Trophoblast cell (in vitro differentiated cells and primary cell): Measurements from ENCODE around the gene SYT3.
"Not testable (repeated sequence)": the region's sequence is repeated elsewhere in the genome, so short reads cannot be mapped to it uniquely, and the experiment has no call there.

Experiments used
- DNase-seq, 2 donors: peaks; one replicate each; pipeline ENCODE4 v3.0.0-alpha.2; 2016
- H2AFZ ChIP-seq: 2 replicates; pipeline ENCODE4 v1.6.1; 2013; ENCODE audit warnings: low read length, moderate library complexity, mild to moderate bottlenecking; ENCODE audit not compliant: insufficient read depth, poor library complexity
- H2AK5ac ChIP-seq: 2 replicates; pipeline ENCODE4 v1.6.1; 2013; ENCODE audit warnings: mild to moderate bottlenecking, low read length
- H2BK120ac ChIP-seq: 2 replicates; pipeline ENCODE4 v1.6.1; 2013; ENCODE audit warnings: low read length, mild to moderate bottlenecking, moderate library complexity; ENCODE audit not compliant: insufficient read depth, poor library complexity
- H2BK12ac ChIP-seq: 2 replicates; pipeline ENCODE4 v1.6.1; 2013; ENCODE audit warnings: mild to moderate bottlenecking, low read length, moderate library complexity
- H2BK5ac ChIP-seq: 2 replicates; pipeline ENCODE4 v1.6.1; 2013; ENCODE audit warnings: low read length, low read depth, moderate library complexity, mild to moderate bottlenecking; ENCODE audit not compliant: poor library complexity
- H3K14ac ChIP-seq: 2 replicates; pipeline ENCODE4 v1.6.1; 2013; ENCODE audit warnings: mild to moderate bottlenecking, low read length
- H3K18ac ChIP-seq: 2 replicates; pipeline ENCODE4 v1.6.1; 2013; ENCODE audit warnings: mild to moderate bottlenecking, low read length
- H3K23ac ChIP-seq: 2 replicates; pipeline ENCODE4 v1.6.1; 2013; ENCODE audit warnings: low read length
- H3K27ac ChIP-seq: 2 replicates; pipeline ENCODE4 v1.5.1; 2013; ENCODE audit warnings: low read depth, mild to moderate bottlenecking, inconsistent platforms, low read length, moderate library complexity
- H3K27me3 ChIP-seq: 2 replicates; pipeline ENCODE4 v1.6.1; 2013; ENCODE audit warnings: inconsistent platforms, mild to moderate bottlenecking, low read length, moderate library complexity; ENCODE audit not compliant: insufficient read depth
- H3K36me3 ChIP-seq, 2 experiments: 1 replicate in 1 of 2; 2 replicates in 1 of 2; pipeline ENCODE4 v1.6.1; 2013; ENCODE audit warnings: low read length in 2 of 2, mild to moderate bottlenecking in 2 of 2, moderate library complexity in 1 of 2; ENCODE audit not compliant: insufficient read depth in 2 of 2, control insufficient read depth in 1 of 2
- H3K4ac ChIP-seq: 2 replicates; pipeline ENCODE4 v1.6.1; 2013; ENCODE audit warnings: low read depth, mild to moderate bottlenecking, low read length, moderate library complexity
- H3K4me1 ChIP-seq, 2 experiments: 1 replicate in 1 of 2; 2 replicates in 1 of 2; pipeline ENCODE4 v1.6.1; 2013; ENCODE audit warnings: low read length in 2 of 2, mild to moderate bottlenecking in 2 of 2, moderate library complexity in 1 of 2; ENCODE audit not compliant: insufficient read depth in 2 of 2, control insufficient read depth in 1 of 2
- H3K4me2 ChIP-seq: 2 replicates; pipeline ENCODE4 v1.6.1; 2013; ENCODE audit warnings: inconsistent platforms, mild to moderate bottlenecking, low read length, moderate library complexity
- H3K4me3 ChIP-seq: 2 replicates; pipeline ENCODE4 v1.5.1; 2013; ENCODE audit warnings: mild to moderate bottlenecking, low read depth, low read length, inconsistent platforms
- H3K79me1 ChIP-seq: one replicate; pipeline ENCODE4 v1.6.1; 2013; ENCODE audit warnings: low read length
- H3K79me2 ChIP-seq: 2 replicates; pipeline ENCODE4 v1.6.1; 2013; ENCODE audit warnings: low read length, mild to moderate bottlenecking; ENCODE audit not compliant: control insufficient read depth, insufficient read depth, poor library complexity
- H3K9ac ChIP-seq: 2 replicates; pipeline ENCODE4 v1.6.1; 2013; ENCODE audit warnings: mild to moderate bottlenecking, low read length
- H3K9me3 ChIP-seq: 2 replicates; pipeline ENCODE4 v1.6.1; 2013; ENCODE audit warnings: low read depth, mild to moderate bottlenecking, control low read depth, inconsistent platforms, low read length; ENCODE audit not compliant: insufficient read depth
- H4K12ac ChIP-seq: 2 replicates; pipeline ENCODE4 v1.6.1; 2013; ENCODE audit warnings: low read depth, mild to moderate bottlenecking, low read length, moderate library complexity
- H4K8ac ChIP-seq: 2 replicates; pipeline ENCODE4 v1.6.1; 2013; ENCODE audit warnings: low read depth, mild to moderate bottlenecking, low read length, moderate library complexity
- H4K91ac ChIP-seq: one replicate; pipeline ENCODE4 v1.6.1; 2013; ENCODE audit warnings: low read depth, mild to moderate bottlenecking, low read length, moderate library complexity
- WGBS: extraction: QIAGEN DNeasy Blood & Tissue Kit; methylation state at CpG from one replicate; pipeline ENCODE4 v1.1.7; 2013; ENCODE audit warnings: missing lambda C conversion rate; ENCODE audit not compliant: insufficient read length, insufficient coverage; ENCODE audit errors: extremely low coverage; 5-methylcytosine and 5-hydroxymethylcytosine counted together

SYT3 gene

DNA sequence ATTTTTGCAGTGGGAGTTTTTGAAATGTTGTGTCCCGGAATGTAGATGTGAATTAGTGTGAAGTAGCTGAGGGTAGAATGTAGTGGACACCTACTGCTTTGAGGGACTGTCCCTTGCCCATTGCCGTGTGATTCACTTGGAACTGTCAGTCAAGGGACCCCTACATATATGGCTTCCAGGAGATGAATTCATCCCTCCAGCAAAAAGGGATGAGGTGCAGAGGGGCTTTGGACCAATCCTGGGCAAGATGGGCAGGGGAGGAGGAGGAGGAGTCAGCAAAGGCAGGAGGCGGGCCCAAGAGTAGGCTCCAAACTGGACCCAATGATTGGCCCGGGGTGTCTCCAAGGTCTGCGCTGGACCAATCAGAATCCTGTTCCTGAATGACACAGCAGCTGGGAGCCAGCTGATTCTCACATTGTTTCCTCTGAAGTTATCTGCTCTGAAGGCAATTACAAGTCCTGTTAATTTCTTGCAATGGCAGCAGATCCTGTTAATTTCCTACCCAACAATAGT is 19.2 kb downstream of the SYT3 start:
- not testable (repeated sequence) for H3K27ac ChIP-seq, H3K27me3 ChIP-seq, H3K4me3 ChIP-seq, H3K23ac ChIP-seq, H3K36me3 ChIP-seq, H3K79me1 ChIP-seq, H3K79me2 ChIP-seq, H4K12ac ChIP-seq, H3K4me1 ChIP-seq, H3K14ac ChIP-seq, H4K8ac ChIP-seq, H3K4ac ChIP-seq, H2BK120ac ChIP-seq, H2BK12ac ChIP-seq, H4K91ac ChIP-seq, H2BK5ac ChIP-seq, H3K9ac ChIP-seq, H3K4me2 ChIP-seq, H3K18ac ChIP-seq, DNase-seq, H2AK5ac ChIP-seq, H3K9me3 ChIP-seq, H2AFZ ChIP-seq
- no CpG with 5 or more reads among the region's 5 CpGs for WGBS

GRCh38 chr19:50619184-50619583 is 20.5 kb downstream of the SYT3 start:
- H4K8ac ChIP-seq, H3K23ac ChIP-seq, H3K4ac ChIP-seq, H3K9me3 ChIP-seq, H3K4me1 ChIP-seq, H3K14ac ChIP-seq, H3K4me3 ChIP-seq, H2BK5ac ChIP-seq, H4K91ac ChIP-seq, H3K4me2 ChIP-seq, H2AFZ ChIP-seq, H3K79me1 ChIP-seq, H3K18ac ChIP-seq, H3K27me3 ChIP-seq, H3K9ac ChIP-seq, H2BK12ac ChIP-seq, H2AK5ac ChIP-seq, H4K12ac ChIP-seq, H3K79me2 ChIP-seq, DNase-seq, H2BK120ac ChIP-seq, H3K36me3 ChIP-seq, H3K27ac ChIP-seq: not testable (repeated sequence)
- WGBS: no CpG with 5 or more reads among the region's 5 CpGs

DNA sequence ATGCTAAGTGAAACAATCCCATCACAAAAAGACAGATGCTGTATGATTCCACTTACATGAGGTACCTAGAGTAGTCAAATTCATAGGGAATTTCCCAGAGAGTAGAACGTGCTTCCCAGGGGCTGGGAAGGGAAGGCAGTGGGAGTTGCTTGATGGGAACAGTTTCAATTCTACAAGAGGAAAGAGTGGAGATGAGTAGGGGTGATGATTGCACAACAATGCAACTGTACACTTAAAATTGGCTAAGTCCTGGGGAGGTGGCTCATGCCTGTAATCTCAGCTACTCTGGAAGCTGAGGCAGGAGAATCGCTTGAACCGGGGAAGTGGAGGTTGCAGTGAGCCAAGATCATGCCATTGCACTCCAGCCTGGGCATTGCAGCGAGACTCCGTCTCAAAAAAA is 21.3 kb downstream of the SYT3 start:
- not testable (repeated sequence) for H2BK5ac ChIP-seq, H2BK120ac ChIP-seq, H3K36me3 ChIP-seq, H3K79me2 ChIP-seq, H3K9me3 ChIP-seq, H3K23ac ChIP-seq, H3K4ac ChIP-seq, H4K8ac ChIP-seq, H4K12ac ChIP-seq, H3K27ac ChIP-seq, H3K27me3 ChIP-seq, H3K79me1 ChIP-seq, H3K4me2 ChIP-seq, H3K4me1 ChIP-seq, H4K91ac ChIP-seq, H2AK5ac ChIP-seq, DNase-seq, H2AFZ ChIP-seq, H3K18ac ChIP-seq, H3K14ac ChIP-seq, H3K4me3 ChIP-seq, H3K9ac ChIP-seq, H2BK12ac ChIP-seq
- no CpG with 5 or more reads among the region's 5 CpGs for WGBS

DNA sequence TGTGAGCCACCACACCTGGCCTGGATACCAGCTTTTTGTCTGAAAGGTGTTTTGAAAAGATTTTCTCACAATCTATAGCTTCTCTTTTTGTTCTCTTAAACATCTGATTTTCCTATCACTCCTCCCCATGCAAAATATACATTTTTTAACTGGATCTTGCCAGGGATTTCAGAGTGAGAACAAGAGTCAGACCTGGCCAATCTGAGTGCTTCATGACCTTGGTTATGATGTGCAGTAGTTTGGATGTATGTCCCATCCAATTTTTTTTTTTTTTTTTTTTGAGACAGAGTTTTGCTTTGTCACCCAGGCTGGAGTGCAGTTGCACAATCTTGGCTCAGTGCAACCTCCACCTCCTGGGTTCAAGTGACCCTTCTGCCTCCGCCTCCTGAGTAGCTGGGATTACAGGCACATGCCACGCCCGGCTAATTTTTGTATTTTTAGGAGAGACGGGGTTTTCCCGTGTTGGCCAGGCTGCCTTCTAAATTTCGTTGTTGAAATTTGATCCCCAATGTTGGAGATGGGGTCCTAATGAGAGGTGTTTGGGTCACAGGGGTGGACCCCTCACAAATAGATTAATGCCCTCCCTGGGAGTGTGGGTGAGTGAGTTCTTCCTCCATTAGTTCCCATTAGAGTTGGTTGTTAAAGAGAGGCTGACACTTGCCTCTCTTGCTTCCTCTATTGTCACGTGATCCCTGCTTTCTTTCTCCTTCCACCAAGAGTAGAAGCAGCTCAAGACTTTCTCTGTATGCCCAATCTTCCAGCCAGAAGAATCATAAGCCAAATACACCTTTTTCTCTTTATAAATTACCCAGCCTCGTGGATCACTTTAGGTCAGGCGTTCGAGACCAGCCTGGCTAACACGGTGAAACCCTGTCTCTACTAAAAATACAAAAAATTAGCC is 26.9 kb downstream of the SYT3 start:
- not testable (repeated sequence) for H2BK120ac ChIP-seq, H3K4me3 ChIP-seq, H4K91ac ChIP-seq, H3K27me3 ChIP-seq, H3K4me2 ChIP-seq, H2BK12ac ChIP-seq, H3K4me1 ChIP-seq, H3K36me3 ChIP-seq, H3K79me1 ChIP-seq, H2BK5ac ChIP-seq, H3K9me3 ChIP-seq, H4K8ac ChIP-seq, H2AFZ ChIP-seq, H3K4ac ChIP-seq, H2AK5ac ChIP-seq, H3K9ac ChIP-seq, DNase-seq, H4K12ac ChIP-seq, H3K79me2 ChIP-seq, H3K23ac ChIP-seq, H3K18ac ChIP-seq, H3K27ac ChIP-seq, H3K14ac ChIP-seq
- no CpG with 5 or more reads among the region's 11 CpGs for WGBS
